ENCODE data around the gene RBM24.

The RBM24 gene

GRCh38 chr6:17341891-17342290 lies 60.7 kb downstream of the RBM24 start:
- no peak for DNase-seq (ENCODE audit: low read depth in 2 of 2)

- no peak for DNase-seq (ENCODE audit: low read depth in 2 of 2)
These were observed 62.1 kb downstream of the RBM24 start for GRCh38 chr6:17343215-17343614.
